WTC11 (cell line): Measurements from ENCODE around the gene SLC17A4.

Source experiments
- ATF1 ChIP-seq: sonication (generic); formaldehyde crosslinking; IDR thresholded peaks from 2 replicates; pipeline ENCODE4 v1.8.1; 2023; ENCODE audit warnings: mild to moderate bottlenecking, moderate library complexity, missing genetic modification reagents
- KAT7 ChIP-seq: sonication (generic); formaldehyde crosslinking; IDR thresholded peaks from 2 replicates; pipeline ENCODE4 v1.8.1; 2023; ENCODE audit warnings: missing genetic modification reagents, mild to moderate bottlenecking, borderline replicate concordance
- NR2C2 ChIP-seq: sonication (generic); formaldehyde crosslinking; IDR thresholded peaks from 2 replicates; pipeline ENCODE4 v1.8.0; 2022; ENCODE audit warnings: mild to moderate bottlenecking, missing genetic modification reagents
- TP53 ChIP-seq: sonication (generic); formaldehyde crosslinking; IDR thresholded peaks from 2 replicates; pipeline ENCODE4 v1.8.1; 2023; ENCODE audit warnings: mild to moderate bottlenecking, missing genetic modification reagents
- ZNF138 ChIP-seq: sonication (generic); formaldehyde crosslinking; conservative IDR thresholded peaks from 2 replicates; pipeline ENCODE4 v1.8.1; 2022; ENCODE audit warnings: mild to moderate bottlenecking, moderate library complexity, missing genetic modification reagents
- TF ChIP-seq, protein P1 (sequence below): fragments of 200-600 bp; IDR thresholded peaks from 2 replicates; pipeline ENCODE4 v1.8.0; 2022; ENCODE audit warnings: antibody characterized with exemption
- TF ChIP-seq, protein P2 (sequence below): sonication (generic); formaldehyde crosslinking; IDR thresholded peaks from 2 replicates; pipeline ENCODE4 v1.8.1; 2023; ENCODE audit warnings: mild to moderate bottlenecking, missing genetic modification reagents, moderate library complexity

DNA sequence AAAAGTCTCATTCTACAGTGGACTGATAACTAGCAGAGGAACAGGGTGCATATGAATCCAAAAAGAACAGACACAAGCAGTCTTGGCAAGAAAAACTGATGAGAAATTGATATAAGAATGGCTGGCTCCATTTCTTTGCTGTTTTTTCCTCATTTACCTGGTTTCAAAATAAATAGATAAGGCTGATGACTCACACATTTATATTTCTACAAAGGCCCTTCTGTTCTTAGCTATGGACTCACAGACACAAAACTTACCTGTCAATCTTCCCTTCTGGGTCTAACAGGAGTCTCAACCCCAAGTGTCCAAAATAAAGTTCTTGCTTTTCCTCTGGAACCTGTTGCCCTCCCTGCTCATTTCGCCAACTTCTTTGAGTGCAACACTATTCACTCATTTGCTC, 941 bp downstream of the SLC17A4 start:
- TF ChIP-seq ATF1 (CRISPR knock-in tag) (no peak), ZNF138 (no peak), KAT7 (CRISPR knock-in tag) (no peak), TP53 (CRISPR knock-in tag) (no peak), NR2C2 (no peak)
- TF ChIP-seq, protein P1, sequence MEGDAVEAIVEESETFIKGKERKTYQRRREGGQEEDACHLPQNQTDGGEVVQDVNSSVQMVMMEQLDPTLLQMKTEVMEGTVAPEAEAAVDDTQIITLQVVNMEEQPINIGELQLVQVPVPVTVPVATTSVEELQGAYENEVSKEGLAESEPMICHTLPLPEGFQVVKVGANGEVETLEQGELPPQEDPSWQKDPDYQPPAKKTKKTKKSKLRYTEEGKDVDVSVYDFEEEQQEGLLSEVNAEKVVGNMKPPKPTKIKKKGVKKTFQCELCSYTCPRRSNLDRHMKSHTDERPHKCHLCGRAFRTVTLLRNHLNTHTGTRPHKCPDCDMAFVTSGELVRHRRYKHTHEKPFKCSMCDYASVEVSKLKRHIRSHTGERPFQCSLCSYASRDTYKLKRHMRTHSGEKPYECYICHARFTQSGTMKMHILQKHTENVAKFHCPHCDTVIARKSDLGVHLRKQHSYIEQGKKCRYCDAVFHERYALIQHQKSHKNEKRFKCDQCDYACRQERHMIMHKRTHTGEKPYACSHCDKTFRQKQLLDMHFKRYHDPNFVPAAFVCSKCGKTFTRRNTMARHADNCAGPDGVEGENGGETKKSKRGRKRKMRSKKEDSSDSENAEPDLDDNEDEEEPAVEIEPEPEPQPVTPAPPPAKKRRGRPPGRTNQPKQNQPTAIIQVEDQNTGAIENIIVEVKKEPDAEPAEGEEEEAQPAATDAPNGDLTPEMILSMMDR: no peak
- TF ChIP-seq, protein P2, sequence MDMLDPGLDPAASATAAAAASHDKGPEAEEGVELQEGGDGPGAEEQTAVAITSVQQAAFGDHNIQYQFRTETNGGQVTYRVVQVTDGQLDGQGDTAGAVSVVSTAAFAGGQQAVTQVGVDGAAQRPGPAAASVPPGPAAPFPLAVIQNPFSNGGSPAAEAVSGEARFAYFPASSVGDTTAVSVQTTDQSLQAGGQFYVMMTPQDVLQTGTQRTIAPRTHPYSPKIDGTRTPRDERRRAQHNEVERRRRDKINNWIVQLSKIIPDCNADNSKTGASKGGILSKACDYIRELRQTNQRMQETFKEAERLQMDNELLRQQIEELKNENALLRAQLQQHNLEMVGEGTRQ (CRISPR knock-in tag): no peak
